GM18951 (cell line): ENCODE measurements around the gene DNAH7.

Experiments used
- POLR2A ChIP-seq: IDR thresholded peaks from 4 replicates; pipeline ENCODE4 v1.6.1; 2011; ENCODE audit warnings: mild to moderate bottlenecking; ENCODE audit not compliant: insufficient read length, insufficient read depth; ENCODE audit errors: extremely low read depth
- in situ Hi-C: fragments of 300-500 bp; cut with MboI; formaldehyde crosslinking; loops from one replicate; pipeline ENCODE4 v1.12.0; 2022; ENCODE audit warnings: low sequenced_read_pairs, mixed read lengths, inconsistent platforms; ENCODE audit not compliant: unreplicated experiment

The DNAH7 gene

DNA sequence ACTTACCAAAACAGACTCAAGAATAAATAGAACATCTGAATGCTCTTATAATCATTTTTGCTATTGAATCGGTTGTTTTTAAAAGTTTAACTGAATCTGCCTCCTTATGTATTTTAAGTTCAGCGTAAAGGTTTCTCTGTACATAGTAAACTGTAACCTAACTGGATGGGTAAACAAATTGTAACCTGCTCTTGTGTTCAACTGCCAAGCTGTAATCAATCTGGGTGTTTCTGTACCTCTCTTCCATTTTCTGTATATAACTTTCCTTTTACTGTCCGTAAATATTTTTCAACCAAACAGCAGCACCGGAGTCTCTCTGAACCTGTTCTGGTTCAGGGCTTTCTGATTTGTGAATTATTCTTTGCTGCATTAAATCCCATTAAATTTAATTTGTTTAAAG is 27.6 kb upstream of the DNAH7 start:
- no peak for TF ChIP-seq POLR2A
- in situ Hi-C loops, result no loop called here

DNA sequence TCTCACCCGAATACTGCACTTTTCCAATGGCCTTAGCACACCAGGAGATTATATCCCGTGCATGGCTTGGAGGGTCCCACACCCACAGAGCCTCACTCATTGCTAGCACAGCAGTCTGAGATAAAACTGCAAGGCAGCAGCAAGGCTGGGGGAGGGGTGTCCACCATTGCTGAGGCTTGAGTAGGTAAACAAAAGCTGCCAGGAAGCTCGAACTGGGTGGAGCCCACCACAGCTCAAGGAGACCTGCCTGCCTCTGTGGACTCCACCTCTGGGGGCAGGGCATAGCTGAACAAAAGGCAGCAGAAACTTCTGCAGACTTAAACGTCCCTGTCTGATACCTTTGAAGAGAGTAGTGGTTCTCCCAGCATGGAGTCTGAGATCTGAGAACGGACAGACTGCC is 20.8 kb upstream of the DNAH7 start:
- in situ Hi-C loops, result loop anchor here (10.0 kb wide), 1 partner anchor 195 kb away; no protein-coding TSS in a partner anchor

DNA sequence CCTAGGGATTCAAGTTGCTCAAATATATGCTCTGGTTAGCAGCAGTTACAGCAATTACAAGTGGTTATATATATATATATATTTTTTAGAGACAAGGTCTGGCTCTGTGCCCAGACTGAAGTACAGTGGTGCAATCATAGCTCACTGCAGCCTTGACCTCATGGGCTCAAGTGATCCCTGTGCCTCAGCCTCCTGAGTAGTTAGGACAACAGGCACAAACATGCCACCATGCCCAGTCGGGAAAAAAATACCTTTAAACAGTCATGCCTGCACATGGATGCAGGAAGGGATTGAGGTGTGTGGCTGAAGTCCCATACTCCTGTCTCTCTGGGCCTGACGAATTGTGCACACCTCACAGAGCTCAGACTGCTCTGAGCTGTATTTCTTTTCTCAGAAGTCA is 19.6 kb upstream of the DNAH7 start:
- TF ChIP-seq POLR2A, result no peak
- in situ Hi-C loops, result loop anchor here (10.0 kb wide), 1 partner anchor 197 kb away; no protein-coding TSS in a partner anchor

DNA sequence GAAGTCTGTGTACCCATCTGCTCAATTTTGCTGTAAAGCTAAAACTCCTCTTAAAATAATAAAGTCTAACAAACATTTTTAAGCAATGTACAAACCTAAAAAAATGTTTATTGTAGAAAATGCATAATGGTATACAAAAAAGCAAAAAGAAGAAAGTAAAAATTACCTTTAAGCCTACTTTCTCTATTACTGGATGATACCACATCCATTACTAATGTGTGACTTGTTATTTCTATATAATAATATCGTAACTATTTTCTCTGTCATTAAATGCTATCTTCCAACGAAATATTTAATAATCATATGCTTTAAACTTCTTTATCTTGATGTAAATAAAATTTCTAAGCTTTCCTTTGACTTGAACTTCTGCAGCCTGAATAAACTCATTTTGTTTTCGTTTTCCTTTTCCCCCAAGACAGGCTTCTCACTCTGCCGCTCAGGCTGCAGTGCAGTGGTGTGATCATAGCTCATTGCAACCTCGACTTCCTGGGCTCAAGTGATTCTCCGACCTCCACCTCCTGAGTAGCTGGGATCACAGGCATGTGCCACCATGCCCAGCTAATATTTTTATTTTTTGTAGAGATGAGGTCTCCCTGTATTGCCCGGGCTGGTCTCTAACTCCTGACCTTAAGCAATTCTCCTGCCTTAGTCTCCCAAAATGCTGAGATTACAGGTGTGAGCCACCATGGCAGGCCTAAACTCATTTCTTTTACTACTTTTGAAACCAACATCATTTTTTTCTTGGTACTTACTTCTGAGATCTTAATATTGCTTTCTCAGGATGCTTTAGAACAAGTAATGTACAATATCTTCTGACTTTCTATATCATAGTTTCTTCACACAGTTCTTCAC is 18.1 kb upstream of the DNAH7 start:
- in situ Hi-C loops, result loop anchor here (10.0 kb wide), 1 partner anchor 198 kb away; no protein-coding TSS in a partner anchor
- TF ChIP-seq POLR2A, result no peak

DNA sequence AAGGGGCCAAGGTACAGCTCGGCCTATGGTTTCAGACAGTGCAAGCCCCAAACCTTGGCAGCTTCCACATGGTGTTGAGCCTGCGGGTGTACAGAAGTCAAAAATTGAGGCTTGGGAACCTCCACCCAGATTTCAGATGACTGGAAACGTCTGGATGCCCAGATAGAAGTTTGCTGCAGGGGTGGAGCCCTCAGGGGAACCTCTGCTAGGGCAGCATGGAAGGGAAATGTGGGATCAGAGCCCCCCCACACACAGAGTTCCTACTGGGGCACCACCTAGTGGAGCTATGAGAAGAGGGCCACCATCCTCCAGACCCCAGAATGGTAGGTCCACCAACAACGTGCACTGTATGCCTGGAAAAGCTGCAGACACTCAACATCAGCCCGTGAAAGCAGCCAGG is 15.0 kb upstream of the DNAH7 start:
- in situ Hi-C loops, result loop anchor here (10.0 kb wide), 1 partner anchor 201 kb away; no protein-coding TSS in a partner anchor
- TF ChIP-seq POLR2A, result no peak

DNA sequence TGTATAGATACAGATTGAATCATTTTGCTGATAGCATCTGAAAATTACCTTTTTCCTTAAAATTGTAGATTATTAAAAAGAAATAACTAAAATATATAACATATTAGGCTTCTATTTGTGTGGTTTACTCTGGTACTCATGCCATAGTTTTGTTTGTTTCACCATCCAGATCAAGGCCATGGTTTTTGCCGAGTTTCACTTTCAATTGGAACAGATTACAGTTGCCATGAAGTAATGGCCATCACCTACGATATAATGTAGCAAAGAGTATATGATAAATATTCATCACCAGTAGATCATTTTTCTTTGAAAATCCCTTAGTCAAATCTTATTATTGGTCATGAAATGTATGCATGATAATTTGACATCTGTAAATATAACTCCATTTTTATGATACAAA is 11.9 kb upstream of the DNAH7 start:
- in situ Hi-C loops, result loop anchor here (10.0 kb wide), 1 partner anchor 204 kb away; no protein-coding TSS in a partner anchor
- no peak for TF ChIP-seq POLR2A

DNA sequence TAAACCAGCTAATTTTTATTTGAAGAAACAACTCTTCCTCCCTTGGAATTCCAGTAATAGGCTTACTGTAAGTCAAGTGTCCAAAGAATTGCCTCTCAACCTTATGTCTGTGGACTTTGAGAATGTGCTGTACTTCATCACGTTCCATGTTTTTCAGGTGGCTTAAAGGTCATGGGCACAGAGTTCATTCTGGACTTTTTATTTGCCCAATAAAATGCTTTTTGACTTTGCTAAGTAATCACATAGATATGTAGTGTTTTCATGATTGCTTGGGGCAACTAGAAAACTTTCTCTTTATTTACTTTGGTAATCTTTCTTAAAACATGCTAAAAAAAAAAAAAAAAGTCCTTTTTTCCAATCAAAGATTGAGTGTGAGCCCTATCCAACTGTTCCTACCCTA is 10.4 kb upstream of the DNAH7 start:
- in situ Hi-C loops, result no loop called here
- TF ChIP-seq POLR2A, result no peak

DNA sequence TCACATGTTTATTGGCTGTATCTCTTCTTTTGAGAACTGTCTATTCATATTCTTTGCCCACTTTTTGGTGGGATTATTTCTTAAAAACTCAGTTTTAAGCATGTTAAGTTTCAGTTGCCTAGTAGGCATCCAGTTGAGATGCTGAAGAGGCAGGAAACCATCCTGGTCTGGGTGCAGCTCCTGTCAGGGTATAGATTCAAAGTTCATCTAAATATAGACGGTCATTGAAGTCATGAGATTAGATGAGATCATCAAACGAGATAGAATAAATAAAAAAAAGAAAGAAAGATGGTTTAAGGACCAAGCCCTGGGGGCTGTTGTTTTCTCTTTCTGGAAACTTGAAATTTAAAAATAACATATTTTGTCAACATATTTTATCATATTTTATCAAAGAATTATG is 9.2 kb upstream of the DNAH7 start:
- in situ Hi-C loops, result no loop called here

DNA sequence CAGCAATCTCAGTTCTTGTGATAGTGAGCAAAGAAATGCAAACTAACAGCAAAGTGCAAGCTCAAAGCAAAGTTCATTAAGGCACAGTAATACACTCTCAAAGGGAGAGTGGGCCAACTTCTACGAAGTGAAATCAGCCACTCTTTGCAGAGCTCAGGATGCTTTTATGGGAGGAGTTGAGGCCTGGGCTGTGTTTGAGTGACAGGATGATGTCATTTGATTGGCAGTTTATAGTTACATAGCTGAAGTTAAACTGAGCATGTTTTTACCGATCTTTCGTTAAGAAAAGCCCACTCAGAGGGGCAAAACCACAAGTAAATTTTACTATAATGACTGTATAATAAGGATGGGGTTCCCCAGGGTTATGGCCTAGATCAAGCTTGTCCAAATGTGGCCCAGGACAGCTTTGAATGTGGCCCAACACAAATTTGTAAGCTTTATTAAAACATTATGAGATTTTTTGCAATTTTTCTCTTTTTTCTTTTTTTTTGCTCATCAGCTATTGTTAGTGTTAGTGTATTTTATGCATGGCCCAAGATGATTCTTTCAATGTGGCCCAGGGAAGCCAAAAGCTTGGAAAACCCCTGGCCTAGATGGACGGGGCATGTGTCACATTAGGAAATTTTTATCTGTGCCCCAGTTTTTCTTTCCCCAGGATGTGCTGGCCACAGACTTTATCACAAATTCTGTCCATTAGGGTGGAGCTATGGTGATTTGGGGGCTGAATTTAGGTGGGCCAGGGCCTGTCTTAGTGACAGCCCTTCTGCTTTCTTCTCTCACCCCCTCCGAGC is 8.3 kb upstream of the DNAH7 start:
- no peak for TF ChIP-seq POLR2A
- in situ Hi-C loops, result no loop called here

More for the DNA sequence above, 9.2 kb upstream of the DNAH7 start:
- TF ChIP-seq POLR2A, result no peak

DNA sequence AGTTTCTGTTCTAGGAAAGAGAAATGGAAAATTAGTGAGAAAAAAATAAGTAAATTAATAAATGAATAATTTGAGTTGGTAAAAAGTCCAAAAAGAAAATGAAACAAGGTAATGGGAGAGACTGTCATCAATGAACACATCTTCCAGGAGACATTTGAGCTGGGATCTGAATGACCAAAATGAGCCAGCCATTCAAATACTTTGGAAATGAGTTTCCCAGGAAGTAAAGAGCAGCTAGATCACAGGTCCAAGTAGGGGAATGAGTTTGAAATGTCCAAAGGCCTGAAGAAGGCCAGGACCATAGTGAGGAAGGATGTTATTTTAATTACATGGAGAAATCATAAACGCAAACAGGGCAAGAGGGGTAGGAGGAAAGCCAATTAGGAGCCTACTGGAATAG is 6.6 kb upstream of the DNAH7 start:
- in situ Hi-C loops, result no loop called here
- no peak for TF ChIP-seq POLR2A

DNA sequence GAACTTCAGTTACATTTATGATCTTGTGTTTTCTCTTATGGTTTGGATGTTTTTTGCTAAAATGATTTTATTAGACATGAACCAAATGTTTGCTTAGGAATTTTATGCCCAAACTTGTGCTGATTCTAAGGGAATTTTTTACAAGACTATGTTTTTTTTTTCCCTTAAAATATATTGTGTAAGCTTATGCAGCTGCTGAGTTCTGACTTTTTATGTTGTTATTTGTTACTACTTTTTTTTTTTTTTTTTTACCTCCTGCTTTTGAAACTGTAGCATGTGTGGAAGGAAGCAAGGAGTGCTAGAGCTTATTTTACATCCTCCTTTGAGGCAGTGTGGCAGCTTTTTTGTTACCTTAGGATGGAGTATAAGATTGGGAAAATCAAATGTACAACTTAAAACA is 6.0 kb upstream of the DNAH7 start:
- in situ Hi-C loops, result loop anchor here (25.0 kb wide), 2 partner anchors 512 to 762 kb away; no protein-coding TSS in a partner anchor
- no peak for TF ChIP-seq POLR2A

DNA sequence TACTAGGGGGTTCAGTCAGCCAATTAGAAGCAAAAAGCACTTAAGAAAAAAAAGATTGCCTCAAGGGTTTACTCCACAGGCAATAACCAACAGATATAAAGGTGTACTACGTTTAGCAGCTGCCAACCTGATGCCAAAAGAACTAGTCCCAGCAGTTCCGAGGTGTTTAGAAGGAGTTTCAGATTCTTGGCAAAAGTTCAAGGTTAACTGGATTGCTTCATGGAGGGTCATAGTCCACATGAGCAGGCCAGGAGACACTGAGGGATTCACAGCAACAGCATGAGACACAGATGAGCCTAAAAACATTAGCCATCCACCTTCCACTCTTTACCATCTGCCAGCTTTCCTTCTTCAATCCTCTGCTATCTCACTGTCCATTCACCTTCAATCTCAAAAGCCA is 4.9 kb upstream of the DNAH7 start:
- TF ChIP-seq POLR2A, result no peak
- in situ Hi-C loops, result loop anchor here (25.0 kb wide), 2 partner anchors 511 to 761 kb away; no protein-coding TSS in a partner anchor

DNA sequence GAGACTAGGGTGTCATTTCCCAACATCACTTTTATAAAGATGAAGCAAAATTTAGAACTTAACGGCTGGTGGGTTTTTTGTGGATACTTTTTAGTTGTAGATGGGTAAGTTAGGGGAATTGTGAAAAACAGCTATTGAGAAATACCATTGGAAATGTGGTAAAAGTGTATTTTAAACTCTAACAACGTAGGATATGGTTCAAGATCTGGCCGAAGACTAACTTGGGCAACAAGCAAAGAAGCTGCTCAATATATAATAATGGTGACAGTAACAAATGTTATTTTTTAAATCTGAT is 1.6 kb downstream of the DNAH7 start:
- no peak for TF ChIP-seq POLR2A
- in situ Hi-C loops, result loop anchor here (10.0 to 25.0 kb wide), 3 partner anchors 402 to 755 kb away; no protein-coding TSS in a partner anchor
